H9 (cell line): ENCODE data around the gene KLHL34. TPM values are rescaled to one million over a fixed set of nuclear protein-coding genes. Genes with fewer than 3 reads are reported as not detected.

Experiments used
- DNase-seq: peaks from one replicate; pipeline ENCODE4 v3.0.0-alpha.2; 2017
- H2AFZ ChIP-seq: one replicate; pipeline ENCODE4 v1.6.1; 2013; ENCODE audit warnings: mild to moderate bottlenecking, low read length, control low read depth, moderate library complexity
- H2AK5ac ChIP-seq: 2 replicates; pipeline ENCODE4 v1.6.1; 2013; ENCODE audit warnings: low read length, control low read depth, mixed read lengths; ENCODE audit not compliant: insufficient read length
- H2BK120ac ChIP-seq: one replicate; pipeline ENCODE4 v1.6.1; 2013; ENCODE audit warnings: low read depth, mild to moderate bottlenecking, low read length, control low read depth, inconsistent platforms; ENCODE audit not compliant: poor library complexity, severe bottlenecking
- H2BK12ac ChIP-seq: 2 replicates; pipeline ENCODE4 v1.6.1; 2013; ENCODE audit warnings: low read length, control low read depth, mixed read lengths, low read depth; ENCODE audit not compliant: insufficient read length
- H2BK15ac ChIP-seq: 2 replicates; pipeline ENCODE4 v1.6.1; 2013; ENCODE audit warnings: low read depth, low read length, control low read depth
- H2BK20ac ChIP-seq: one replicate; pipeline ENCODE4 v1.6.1; 2013; ENCODE audit warnings: low read depth, mild to moderate bottlenecking, low read length, control low read depth, inconsistent platforms; ENCODE audit not compliant: poor library complexity, severe bottlenecking
- H2BK5ac ChIP-seq: 2 replicates; pipeline ENCODE4 v1.6.1; 2013; ENCODE audit warnings: low read length, control low read depth, mixed read lengths; ENCODE audit not compliant: insufficient read length
- H3K14ac ChIP-seq: 2 replicates; pipeline ENCODE4 v1.6.1; 2013; ENCODE audit warnings: low read length, control low read depth; ENCODE audit not compliant: insufficient read depth
- H3K18ac ChIP-seq: 2 replicates; pipeline ENCODE4 v1.6.1; 2013; ENCODE audit warnings: low read depth, mild to moderate bottlenecking, mixed read lengths, low read length, control low read depth; ENCODE audit not compliant: insufficient read length
- H3K23ac ChIP-seq: 2 replicates; pipeline ENCODE4 v1.6.1; 2013; ENCODE audit warnings: low read length, control low read depth, mixed read lengths, low read depth; ENCODE audit not compliant: insufficient read length
- H3K23me2 ChIP-seq: 2 replicates; pipeline ENCODE4 v1.6.1; 2013; ENCODE audit warnings: low read depth, mild to moderate bottlenecking, mixed read lengths, low read length, control low read depth; ENCODE audit not compliant: insufficient read length, poor library complexity, severe bottlenecking
- H3K27ac ChIP-seq: 2 replicates; pipeline ENCODE4 v1.5.1; 2013; ENCODE audit warnings: low read length, control low read depth, mixed read lengths, low read depth; ENCODE audit not compliant: insufficient read length
- H3K27me3 ChIP-seq: 2 replicates; pipeline ENCODE4 v1.6.1; 2013; ENCODE audit warnings: low read length, control low read depth, inconsistent platforms; ENCODE audit not compliant: insufficient read depth
- H3K4ac ChIP-seq: 2 replicates; pipeline ENCODE4 v1.6.1; 2013; ENCODE audit warnings: low read depth, mild to moderate bottlenecking, control low read depth, inconsistent platforms, low read length, moderate library complexity
- H3K4me1 ChIP-seq: 2 replicates; pipeline ENCODE4 v1.6.1; 2013; ENCODE audit warnings: low read length, control low read depth, inconsistent platforms; ENCODE audit not compliant: insufficient read depth
- H3K4me2 ChIP-seq: 2 replicates; pipeline ENCODE4 v1.6.1; 2013; ENCODE audit warnings: low read length, control low read depth, mixed read lengths; ENCODE audit not compliant: insufficient read length, insufficient read depth
- H3K56ac ChIP-seq: 2 replicates; pipeline ENCODE4 v1.6.1; 2013; ENCODE audit warnings: low read depth, mild to moderate bottlenecking, mixed read lengths, low read length, control low read depth; ENCODE audit not compliant: insufficient read length
- H3K79me1 ChIP-seq: 2 replicates; pipeline ENCODE4 v1.6.1; 2013; ENCODE audit warnings: low read depth, mild to moderate bottlenecking, moderate library complexity, low read length, control low read depth, inconsistent platforms; ENCODE audit not compliant: insufficient read depth, poor library complexity, severe bottlenecking
- H3K79me2 ChIP-seq: 2 replicates; pipeline ENCODE4 v1.6.1; 2013; ENCODE audit warnings: low read length, control low read depth, inconsistent platforms; ENCODE audit not compliant: insufficient read depth
- H3K9ac ChIP-seq: 2 replicates; pipeline ENCODE4 v1.6.1; 2013; ENCODE audit warnings: low read length, control low read depth, mixed read lengths; ENCODE audit not compliant: insufficient read length; ENCODE audit errors: extremely low read depth
- H3K9me3 ChIP-seq: one replicate; pipeline ENCODE4 v1.6.1; 2013; ENCODE audit warnings: low read depth, low read length, inconsistent platforms; ENCODE audit not compliant: control insufficient read depth
- H3T11ph ChIP-seq: one replicate; pipeline ENCODE4 v1.6.1; 2013; ENCODE audit warnings: mild to moderate bottlenecking, low read length, control low read depth, inconsistent platforms
- H4K20me1 ChIP-seq: one replicate; pipeline ENCODE4 v1.6.1; 2013; ENCODE audit not compliant: control insufficient read depth, insufficient read length, insufficient read depth
- H4K5ac ChIP-seq: 2 replicates; pipeline ENCODE4 v1.6.1; 2013; ENCODE audit warnings: low read depth, mild to moderate bottlenecking, mixed read lengths, low read length, control low read depth; ENCODE audit not compliant: insufficient read length
- H4K8ac ChIP-seq: replicated peaks from 2 replicates; pipeline ENCODE4 v1.6.1; 2013; ENCODE audit warnings: low read length, control low read depth, mixed read lengths, low read depth; ENCODE audit not compliant: insufficient read length
- H4K91ac ChIP-seq: 2 replicates; pipeline ENCODE4 v1.6.1; 2013; ENCODE audit warnings: low read depth, mild to moderate bottlenecking, moderate library complexity, mixed read lengths, low read length, control low read depth; ENCODE audit not compliant: insufficient read length
- H3K27ac Mint-ChIP-seq, 3 experiments: 2 replicates in 2 of 3; 3 replicates in 1 of 3; pipeline ENCODE4 v1.8.0; 2020 to 2021; ENCODE audit warnings: mixed read lengths in 3 of 3, mild to moderate bottlenecking in 1 of 3, moderate library complexity in 1 of 3
- H3K27me3 Mint-ChIP-seq: 2 replicates; pipeline ENCODE4 v1.8.0; 2021; ENCODE audit warnings: low read depth, mild to moderate bottlenecking, moderate library complexity, mixed read lengths
- H3K36me3 Mint-ChIP-seq, 3 experiments: 2 replicates in 2 of 3; 3 replicates in 1 of 3; pipeline ENCODE4 v1.8.0; 2020 to 2021; ENCODE audit warnings: low read depth in 3 of 3, mixed read lengths in 3 of 3; ENCODE audit not compliant: insufficient read depth in 1 of 3
- H3K4me1 Mint-ChIP-seq, 2 experiments: 2 replicates each; pipeline ENCODE4 v1.8.0; 2020; ENCODE audit warnings: mixed read lengths in 2 of 2
- H3K4me3 Mint-ChIP-seq, 2 experiments: 2 replicates in 1 of 2; 3 replicates in 1 of 2; pipeline ENCODE4 v1.8.0; 2020 to 2021; ENCODE audit warnings: mild to moderate bottlenecking in 2 of 2, mixed read lengths in 2 of 2, moderate library complexity in 1 of 2
- H3K9me3 Mint-ChIP-seq, 2 experiments: 2 replicates in 1 of 2; 3 replicates in 1 of 2; pipeline ENCODE4 v1.8.0; 2020; ENCODE audit warnings: mild to moderate bottlenecking in 2 of 2, mixed read lengths in 2 of 2, moderate library complexity in 1 of 2
- CTCF ChIP-seq: fragments of 200-600 bp; sonication (generic); conservative IDR thresholded peaks from 3 replicates; pipeline ENCODE4 v1.8.0; 2021; ENCODE audit warnings: antibody characterized with exemption, mild to moderate bottlenecking
- WGBS: extraction: QIAGEN DNeasy Blood & Tissue Kit; methylation state at CpG from one replicate; pipeline ENCODE4 v1.1.7; 2013; ENCODE audit warnings: missing lambda C conversion rate, low lambda C conversion rate, mixed read lengths; ENCODE audit not compliant: insufficient read length; ENCODE audit errors: extremely low coverage; 5-methylcytosine and 5-hydroxymethylcytosine counted together
- total RNA-seq: library from RNA; stranded (reverse); gene quantifications from 2 replicates; pipeline ENCODE4 v1.2.1, GENCODE V29; 2021

Gene KLHL34
- total RNA-seq, 1 experiment from 2014 or later = not detected

GRCh38 chrX:21657318-21658151 is 595 bp downstream of the KLHL34 start:
- peaks cover 4% of the 10 kb centered on the region for H3K9me3 ChIP-seq
- H3K4me1 ChIP-seq = no peaks in the 10 kb centered on the region
- H3K79me2 ChIP-seq = no peaks in the 10 kb centered on the region
- H2BK120ac ChIP-seq = no peak overlapping the region
- no peak overlapping the region for H2BK15ac ChIP-seq
- H3K79me1 ChIP-seq = no peaks in the 10 kb centered on the region
- no peak overlapping the region for H3K23ac ChIP-seq
- WGBS = no CpG with 5 or more reads among the region's 57 CpGs
- peaks cover 0 to 3% of the 10 kb centered on the region in 2 experiments; a peak in 1 of 4 replicates for H3K4me1 Mint-ChIP-seq
- H3K18ac ChIP-seq = no peak overlapping the region
- no peak overlapping the region for H4K8ac ChIP-seq
- no peak overlapping the region for H3K56ac ChIP-seq
- H3K27me3 Mint-ChIP-seq = no peaks in the 10 kb centered on the region; the same call in 1 of the 2 replicates
- H4K91ac ChIP-seq = no peak overlapping the region
- no peak for TF ChIP-seq CTCF
- no peak overlapping the region for H2BK5ac ChIP-seq
- H3K36me3 Mint-ChIP-seq = peaks cover 0 to 5% (median 2%) of the 10 kb centered on the region in 3 experiments; a peak in 3 of 7 replicates
- no peak overlapping the region for H2AK5ac ChIP-seq
- H3K23me2 ChIP-seq = no peaks in the 10 kb centered on the region
- peaks cover 3 to 25% of the 10 kb centered on the region in 2 experiments; a peak in 4 of 5 replicates for H3K9me3 Mint-ChIP-seq
- H2BK12ac ChIP-seq = no peak overlapping the region
- no peak overlapping the region for H3K4me3 Mint-ChIP-seq
- no peak overlapping the region for H3K4ac ChIP-seq
- no peak overlapping the region; the same call in 1 of the 2 replicates for H3K14ac ChIP-seq
- no peaks in the 10 kb centered on the region for H4K20me1 ChIP-seq
- no peak for DNase-seq
- H2BK20ac ChIP-seq = no peak overlapping the region
- H3K9ac ChIP-seq = no peak overlapping the region
- H4K5ac ChIP-seq = no peak overlapping the region
- H3T11ph ChIP-seq = no peak overlapping the region
- no peak overlapping the region; a peak in 1 of 7 replicates for H3K27ac Mint-ChIP-seq
- H3K27me3 ChIP-seq = no peaks in the 10 kb centered on the region
- no peak overlapping the region for H3K4me2 ChIP-seq
- H2AFZ ChIP-seq = no peak overlapping the region
- H3K27ac ChIP-seq = no peak overlapping the region
